ENCODE results near the gene MTCL1.

GRCh38 chr18:8828798-8829197 is 123.4 kb downstream of the MTCL1 start:
- TF ChIP-seq CTCF (conservative IDR thresholded peaks at IDR 0.05 in 1 of 2, IDR thresholded peaks at IDR 0.05 in 1 of 2; ENCODE audit: low read depth in 1 of 2, low read length in 2 of 2) (no peak), EZH2 (IDR thresholded peaks at IDR 0.05; ENCODE audit: low read length, missing control alignments) (no peak)
